HG02678 (cell line): ENCODE results near the gene HNRNPH1.

Experiments used
- ATAC-seq: cut with Tn5 transposase; IDR thresholded peaks from one replicate; pipeline ENCODE4 v1.9.1; 2021; ENCODE audit warnings: mild to moderate bottlenecking, moderate library complexity; ENCODE audit not compliant: unreplicated experiment

HNRNPH1 gene

DNA sequence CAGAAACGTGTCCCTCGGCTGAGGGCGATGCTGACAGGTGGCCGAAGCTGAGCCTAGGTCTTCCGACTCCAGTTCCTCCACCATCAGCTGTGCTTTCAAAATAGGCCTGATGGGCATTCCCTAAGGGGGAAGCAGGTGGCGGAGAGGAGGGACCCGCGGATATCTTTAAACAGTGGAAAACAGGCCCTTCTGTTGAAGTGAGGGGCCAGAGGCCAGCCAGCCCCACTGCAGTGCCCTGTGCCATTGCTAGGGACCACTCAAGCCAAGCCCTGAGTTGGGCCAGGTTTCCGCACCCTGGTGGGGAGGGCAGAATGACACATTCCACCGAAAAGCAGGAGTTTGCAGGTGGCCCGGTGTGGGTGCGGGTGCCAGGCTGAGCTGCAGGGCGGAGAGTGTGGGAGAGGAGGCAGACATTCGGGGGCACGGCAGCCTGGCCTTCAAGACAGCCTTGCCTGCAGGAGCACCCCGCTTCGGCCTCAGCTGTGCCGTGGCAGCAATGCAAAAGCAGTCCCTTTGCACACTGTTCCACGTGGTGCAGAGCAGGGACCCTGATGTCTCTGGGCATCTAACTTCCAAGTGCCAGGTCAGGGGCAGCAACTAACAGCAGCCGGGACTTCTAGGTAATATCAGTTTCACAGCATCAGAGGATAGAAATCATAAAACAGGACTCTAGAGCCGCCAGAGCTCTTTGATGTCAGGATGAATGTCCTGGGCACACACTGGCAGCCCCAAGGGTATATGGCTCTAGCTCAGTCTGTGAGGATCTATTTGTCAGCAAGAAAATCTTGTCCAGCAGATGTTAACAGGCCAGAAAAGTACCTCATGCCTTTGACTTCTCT is 17.2 kb downstream of the HNRNPH1 start:
- ATAC-seq = no peak

DNA sequence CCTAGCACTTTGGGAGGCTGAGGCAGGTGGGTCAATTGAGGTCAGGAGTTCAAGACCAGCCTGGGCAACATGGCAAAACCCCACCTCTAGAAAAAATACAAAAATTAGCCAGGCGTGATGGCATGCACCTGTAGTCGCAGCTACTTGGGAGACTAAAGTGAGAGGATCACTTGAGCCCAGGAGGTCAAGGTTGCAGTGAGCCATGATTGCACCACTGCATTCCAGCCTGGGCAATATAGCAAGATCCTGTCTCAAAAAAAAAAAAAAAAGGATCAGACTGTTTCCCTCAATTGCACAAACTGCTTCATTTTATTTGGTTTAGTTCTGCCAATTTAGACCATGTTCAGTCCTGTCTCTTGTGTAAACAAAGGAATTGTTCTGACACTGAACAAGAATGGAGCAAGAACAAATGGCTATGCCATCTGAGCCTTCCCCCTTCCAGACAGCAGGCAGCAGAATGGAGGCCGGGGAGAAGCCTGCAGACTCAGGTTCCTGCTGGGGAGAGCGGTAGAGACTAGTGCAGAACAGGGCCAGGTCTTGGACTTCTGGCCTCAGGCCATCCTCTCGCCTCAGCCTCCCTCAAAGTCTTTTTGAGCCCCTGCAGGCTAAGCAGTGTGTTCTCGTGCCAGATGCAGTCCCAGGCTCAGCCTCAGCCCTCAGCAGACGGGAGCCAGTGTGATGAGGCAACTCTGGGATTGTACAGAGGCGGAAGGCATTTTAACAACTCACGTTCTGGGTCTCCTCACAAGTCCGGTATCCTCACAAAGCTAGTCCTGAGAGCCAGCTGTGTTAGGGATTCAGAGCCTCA is 18.2 kb downstream of the HNRNPH1 start:
- ATAC-seq = no peak

DNA sequence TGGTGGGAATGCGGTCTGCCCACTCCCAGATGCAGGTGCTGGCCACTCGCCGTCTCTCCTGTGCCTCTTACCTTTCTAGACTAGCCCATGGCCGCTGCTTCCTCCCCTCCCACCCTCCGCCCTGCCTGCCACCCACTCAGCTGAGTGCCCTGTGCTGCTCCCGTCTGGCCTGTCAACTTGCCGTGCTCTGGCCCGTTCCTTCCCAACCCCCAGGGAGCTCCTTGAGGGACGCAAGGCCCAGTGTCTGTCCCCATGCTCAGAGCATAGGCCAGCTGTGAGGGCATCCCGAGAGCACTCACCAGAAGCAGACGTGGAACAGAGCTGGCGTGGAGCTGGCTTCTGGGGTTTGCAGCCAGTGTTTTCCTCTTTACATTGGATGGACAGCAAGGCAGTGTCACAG is 20.2 kb downstream of the HNRNPH1 start:
- ATAC-seq = no peak

DNA sequence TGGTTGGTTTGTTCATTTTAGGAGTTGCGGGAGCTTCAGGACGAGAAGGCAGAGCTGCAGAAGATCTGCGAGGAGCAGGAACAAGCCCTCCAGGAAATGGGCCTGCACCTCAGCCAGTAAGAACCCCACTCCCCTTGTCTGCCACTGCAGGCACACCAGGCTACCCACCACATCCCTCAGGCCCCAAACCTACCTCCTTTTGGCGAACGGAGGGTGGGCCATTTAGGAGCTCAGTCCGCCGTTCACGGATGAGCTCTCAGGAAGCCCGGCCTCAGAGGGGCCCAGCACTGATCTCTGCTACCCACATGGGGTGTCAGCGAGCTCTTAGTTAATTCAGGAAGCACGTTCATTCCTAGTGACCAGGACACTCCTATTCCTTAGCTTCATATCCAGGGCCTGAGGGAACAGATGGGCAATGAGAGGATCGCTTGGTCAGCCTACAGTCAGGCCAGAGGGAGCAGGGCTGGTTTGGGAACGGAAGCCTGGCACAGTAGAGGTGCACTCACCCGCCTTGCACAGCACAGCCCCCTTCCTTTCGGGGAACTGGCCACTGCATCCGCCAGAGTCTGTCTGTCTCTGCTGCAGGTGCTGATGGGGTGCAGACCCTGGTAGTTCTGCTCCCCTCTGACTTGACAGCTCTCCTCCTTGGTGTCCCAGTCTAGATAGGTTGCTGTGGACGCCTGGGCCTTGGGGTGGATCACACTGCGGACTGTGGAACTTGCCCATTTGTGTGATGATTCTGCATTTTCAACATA is 21.4 kb downstream of the HNRNPH1 start:
- no peak for ATAC-seq

DNA sequence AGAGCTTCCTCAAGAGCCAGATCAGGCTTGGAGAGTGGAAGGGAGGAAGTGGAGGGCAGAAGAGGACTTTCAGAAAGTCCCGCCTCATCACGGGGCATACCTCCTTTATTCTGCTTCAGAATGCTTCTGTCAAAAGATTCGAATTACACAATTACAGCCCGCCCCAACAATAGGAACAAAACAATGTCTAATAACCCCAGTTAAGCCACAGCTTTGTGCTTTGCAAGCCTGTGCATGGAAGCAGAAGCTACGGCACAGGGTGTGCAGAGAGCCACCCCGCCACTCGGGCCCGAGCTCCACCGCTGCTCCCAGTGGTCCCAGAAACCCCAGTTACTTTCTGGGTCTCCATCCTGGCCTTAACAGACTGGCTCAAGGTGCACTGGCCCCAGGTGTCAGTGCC is 23.5 kb downstream of the HNRNPH1 start:
- no peak for ATAC-seq

DNA sequence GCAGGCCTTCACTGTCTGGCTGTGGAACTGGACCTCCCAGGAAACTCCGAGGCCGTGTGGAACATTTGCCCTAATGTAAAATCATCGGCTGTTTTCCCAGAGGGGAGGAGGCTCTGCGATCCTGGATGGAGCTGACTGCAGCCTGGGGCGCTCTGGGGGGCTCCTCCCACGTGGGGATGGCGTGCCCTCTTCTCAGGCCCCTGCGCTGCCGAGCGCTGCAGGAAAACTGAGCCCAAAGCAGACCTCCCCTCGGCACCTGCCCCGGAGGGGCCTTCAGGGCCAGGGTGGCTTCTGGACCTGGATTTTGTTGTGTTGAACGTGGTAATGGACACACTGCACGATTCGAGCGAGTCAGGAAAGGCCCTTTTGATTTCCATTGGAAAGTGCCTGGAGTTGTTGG is 23.9 kb downstream of the HNRNPH1 start:
- ATAC-seq = no peak

DNA sequence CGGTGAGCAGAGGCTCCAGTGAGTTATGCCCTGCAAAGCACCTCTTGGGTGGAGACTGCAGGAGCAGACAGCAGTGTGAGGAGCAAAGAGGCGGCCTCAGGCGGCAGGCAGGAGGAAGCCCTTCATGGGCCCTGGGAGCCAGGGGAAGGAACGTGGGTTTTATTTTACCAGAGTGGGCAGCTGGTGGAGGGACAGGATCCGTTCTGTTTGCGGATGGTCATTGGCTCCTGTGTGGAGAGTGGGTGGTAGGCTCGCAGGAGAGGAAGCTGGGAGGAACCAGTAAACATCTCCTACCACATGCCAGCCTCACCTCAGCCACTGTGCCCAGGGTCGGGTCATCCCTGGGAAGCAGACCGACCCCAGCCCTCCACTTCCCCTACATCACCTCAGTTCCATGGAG is 24.4 kb downstream of the HNRNPH1 start:
- no peak for ATAC-seq

DNA sequence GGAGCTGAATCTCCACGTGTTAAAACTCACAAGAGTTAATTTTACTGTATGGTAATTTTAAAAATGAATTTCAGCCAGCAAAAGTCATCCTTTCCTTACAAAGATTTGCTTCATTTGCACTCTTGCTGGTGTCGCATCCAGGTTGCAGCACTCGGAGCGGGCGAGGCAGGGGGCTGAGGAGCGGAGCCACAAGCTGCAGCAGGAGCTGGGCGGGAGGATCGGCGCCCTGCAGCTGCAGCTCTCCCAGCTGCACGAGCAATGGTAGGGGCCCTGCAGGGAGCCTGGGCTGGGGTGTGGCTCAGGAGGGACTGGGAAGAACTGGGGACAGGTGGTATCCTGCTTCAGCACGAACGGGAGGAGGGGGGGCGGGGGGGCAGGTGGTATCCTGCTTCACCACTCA is 27.1 kb downstream of the HNRNPH1 start:
- no peak for ATAC-seq

DNA sequence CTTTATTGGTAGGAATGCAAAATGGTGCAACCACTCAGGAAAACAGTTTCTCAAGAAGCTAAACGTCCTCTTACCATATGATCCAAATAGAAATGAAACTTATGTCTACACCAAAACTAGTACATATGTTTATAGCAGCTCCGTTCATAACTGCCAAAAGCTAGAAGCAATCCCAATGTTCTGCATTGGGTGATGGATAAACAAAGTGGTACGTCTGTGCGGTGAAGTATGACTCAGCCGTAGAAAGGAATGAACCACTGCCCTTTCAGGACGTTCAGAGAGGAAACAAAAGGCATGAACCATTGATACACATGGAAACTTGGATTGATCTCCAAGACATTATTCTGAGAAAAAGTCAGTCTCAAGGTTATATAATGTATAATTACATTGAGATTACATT is 27.6 kb downstream of the HNRNPH1 start:
- ATAC-seq = no peak

DNA sequence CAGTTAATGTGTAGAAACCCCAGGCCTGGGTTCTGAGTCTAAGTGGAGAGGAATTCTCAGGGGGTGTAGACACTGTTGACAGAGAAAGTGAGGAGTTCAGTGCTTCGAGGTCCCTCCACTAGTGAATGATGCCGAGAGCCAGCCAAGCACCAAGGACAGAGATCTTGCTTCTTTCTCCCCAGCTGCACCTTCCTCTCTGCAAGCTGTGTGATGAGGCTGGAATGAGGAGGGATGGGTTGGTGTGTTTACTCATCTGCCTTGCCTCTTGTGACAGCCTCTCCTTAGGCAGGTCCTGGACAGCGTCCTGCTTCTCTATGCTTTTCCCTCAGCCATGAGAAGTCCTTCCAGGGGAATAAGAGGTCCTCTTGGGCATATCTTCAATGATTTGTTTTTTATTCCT is 35.3 kb downstream of the HNRNPH1 start:
- no peak for ATAC-seq

DNA sequence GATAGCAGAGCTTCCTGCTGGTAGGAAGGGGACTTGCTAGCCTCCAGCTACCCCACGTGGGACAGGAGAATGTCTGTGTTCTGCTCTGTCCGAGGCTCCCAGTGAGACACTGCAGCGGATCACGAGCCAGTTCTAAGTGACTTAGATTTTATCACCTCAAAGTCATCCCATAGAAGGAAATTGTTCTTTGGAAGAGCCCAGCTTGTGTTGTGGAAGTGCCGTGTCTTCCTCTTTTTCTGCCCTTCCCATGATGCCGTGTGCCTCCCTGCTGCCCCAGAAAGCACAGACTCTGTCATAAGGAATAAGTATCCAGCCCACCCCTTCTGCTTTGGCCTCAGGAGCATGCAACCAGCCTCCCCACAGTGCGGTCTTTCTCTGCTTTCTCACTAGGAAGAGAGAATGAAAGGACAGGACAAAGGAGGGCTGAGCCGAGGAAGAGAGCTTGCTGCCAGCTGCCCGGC is 37.5 kb downstream of the HNRNPH1 start:
- ATAC-seq = no peak

DNA sequence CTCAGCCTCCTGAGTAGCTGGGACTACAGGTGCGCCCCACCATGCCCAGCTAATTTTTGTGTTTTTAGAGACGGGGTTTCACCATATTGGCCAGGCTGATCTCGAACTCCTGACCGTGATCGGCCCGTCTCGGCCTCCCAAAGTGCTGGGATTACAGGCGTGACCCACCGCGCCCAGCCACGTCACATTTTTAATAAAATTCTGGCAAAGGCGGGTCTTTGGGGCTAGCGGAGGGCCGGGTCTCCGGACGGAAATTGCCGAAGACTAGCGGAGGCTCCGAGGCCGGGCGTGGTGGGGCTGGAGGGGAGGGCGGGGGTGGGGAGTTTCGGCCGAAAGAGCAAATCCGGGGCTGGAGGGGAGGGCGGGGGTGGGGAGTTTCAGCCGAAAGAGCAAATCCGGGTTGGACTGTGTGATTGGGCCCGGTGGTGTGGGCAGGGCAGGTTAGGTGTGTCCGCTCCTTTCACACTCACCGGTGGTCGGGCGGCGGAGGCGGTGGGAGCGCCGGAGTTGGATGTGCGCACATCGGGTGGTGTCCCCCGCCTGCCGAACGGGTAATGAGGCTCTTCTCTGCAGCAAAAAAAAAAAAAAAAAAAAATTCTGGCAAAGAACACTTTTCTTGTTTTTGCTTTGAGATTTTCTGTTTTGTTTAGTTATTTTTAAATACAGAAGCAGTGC is 46.0 kb downstream of the HNRNPH1 start:
- no peak for ATAC-seq

DNA sequence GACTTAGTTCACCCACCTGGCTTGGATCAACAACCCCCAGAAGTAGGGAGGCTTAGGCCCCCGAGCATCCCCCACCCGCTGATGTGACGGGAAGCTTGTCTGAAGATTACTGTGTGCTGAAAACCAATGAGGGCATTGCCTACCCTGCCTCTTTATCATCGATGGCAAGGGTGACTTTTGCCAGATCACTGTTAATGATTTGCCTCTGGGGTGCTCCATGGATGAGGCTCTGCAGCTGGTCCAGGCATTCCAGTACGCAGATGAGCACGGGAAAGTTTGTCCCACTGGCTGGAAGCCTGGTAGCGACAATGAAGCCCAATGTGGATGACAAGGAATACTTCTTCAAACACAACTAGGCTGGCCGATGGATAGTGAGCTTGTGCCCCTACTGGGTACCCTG is 51.1 kb downstream of the HNRNPH1 start:
- ATAC-seq = no peak

DNA sequence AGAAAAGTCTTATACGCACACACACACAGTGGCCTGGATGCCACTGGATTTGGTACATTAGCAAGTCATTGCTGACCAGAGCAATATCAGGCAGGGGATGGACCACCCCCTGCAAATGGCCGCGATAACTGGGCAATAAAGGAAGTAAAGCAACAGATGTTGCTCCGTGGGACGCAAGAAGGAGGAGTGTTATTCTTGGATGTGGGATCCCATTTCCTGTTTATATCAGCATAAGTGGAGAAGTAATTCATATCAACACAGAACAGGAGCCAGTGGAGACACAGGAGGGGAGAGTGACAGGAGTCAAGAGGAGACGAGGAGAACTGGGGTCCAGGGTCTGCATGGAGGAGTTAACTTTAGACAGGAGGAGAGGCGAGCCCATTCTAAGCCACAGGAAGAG is 54.8 kb downstream of the HNRNPH1 start:
- no peak for ATAC-seq

DNA sequence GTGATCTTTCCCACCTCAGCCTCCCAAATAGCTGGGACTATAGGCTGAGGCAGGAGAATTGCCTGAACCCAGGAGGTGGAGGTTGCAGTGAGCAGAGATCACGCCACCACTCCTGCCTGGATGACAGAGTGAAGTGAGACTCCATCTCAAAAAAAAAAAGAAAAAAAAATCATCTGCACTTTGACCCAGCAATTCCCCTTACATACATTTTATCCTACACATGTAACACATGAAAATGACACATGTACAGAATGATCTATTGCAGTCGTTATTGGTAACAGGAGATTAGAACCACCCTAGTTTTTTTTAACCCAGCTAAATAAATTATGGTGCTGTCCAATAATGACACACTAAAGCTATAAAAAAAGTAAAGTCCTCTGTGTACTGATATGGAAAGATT is 58.9 kb downstream of the HNRNPH1 start:
- no peak for ATAC-seq
